Thymus (tissue), 11 donors: ENCODE results near the gene NCAN. TPM values are rescaled to one million over a fixed set of nuclear protein-coding genes. Genes with fewer than 3 reads are reported as not detected.
A peak's percentile ranks its signal among the peaks of the same experiment; 100 is the strongest.

Experiments used
- DNase-seq, 9 donors: peaks; one replicate each; pipeline ENCODE4 v3.0.0-alpha.2; 2013; ENCODE audit warnings: low spot score in 9 of 9, low read depth in 6 of 9, missing footprints in 1 of 9
- H3K27ac ChIP-seq, 2 donors: one replicate each; pipeline ENCODE4 v1.5.1; 2013; ENCODE audit warnings: control low read depth in 1 of 2, low read depth in 1 of 2, low read length in 1 of 2, mild to moderate bottlenecking in 1 of 2, moderate library complexity in 1 of 2
- H3K27me3 ChIP-seq, 2 donors: one replicate each; pipeline ENCODE4 v1.5.1; 2013; ENCODE audit warnings: low read length in 1 of 2; ENCODE audit not compliant: control insufficient read depth in 2 of 2, insufficient read depth in 1 of 2
- H3K36me3 ChIP-seq, 2 donors: one replicate each; pipeline ENCODE4 v1.5.1; 2013; ENCODE audit warnings: low read length in 1 of 2, mild to moderate bottlenecking in 1 of 2, moderate library complexity in 1 of 2; ENCODE audit not compliant: control insufficient read depth in 2 of 2, insufficient read depth in 2 of 2
- H3K4me1 ChIP-seq, 2 donors: one replicate each; pipeline ENCODE4 v1.5.1; 2013; ENCODE audit warnings: low read length in 2 of 2; ENCODE audit not compliant: control insufficient read depth in 2 of 2, insufficient read depth in 2 of 2
- H3K4me3 ChIP-seq, 2 donors: one replicate each; pipeline ENCODE4 v1.5.1; 2013; ENCODE audit warnings: low read length in 2 of 2, control low read depth in 1 of 2, mild to moderate bottlenecking in 1 of 2
- H3K9me3 ChIP-seq, 2 donors: one replicate each; pipeline ENCODE4 v1.5.1; 2013; ENCODE audit warnings: low read length in 1 of 2, mild to moderate bottlenecking in 1 of 2; ENCODE audit not compliant: control insufficient read depth in 2 of 2, insufficient read depth in 1 of 2
- WGBS: extraction: QIAGEN DNeasy Blood & Tissue Kit; methylation state at CpG from one replicate; pipeline ENCODE4 v1.1.7; 2013; 5-methylcytosine and 5-hydroxymethylcytosine counted together
- polyA plus RNA-seq: library from polyadenylated mRNA; stranded (reverse); fragments of 200-250 nt; gene quantifications from one replicate; pipeline ENCODE4 v1.2.3, GENCODE V29; 2013
- total RNA-seq: library from RNA; stranded (reverse); fragments of 120-200 nt; gene quantifications from one replicate; pipeline ENCODE4 v1.2.4, GENCODE V29; 2013
- donor health status: healthy.

Gene NCAN
- total and polyA plus RNA-seq, 2 donors: 0.14 to 0.27 TPM

DNA sequence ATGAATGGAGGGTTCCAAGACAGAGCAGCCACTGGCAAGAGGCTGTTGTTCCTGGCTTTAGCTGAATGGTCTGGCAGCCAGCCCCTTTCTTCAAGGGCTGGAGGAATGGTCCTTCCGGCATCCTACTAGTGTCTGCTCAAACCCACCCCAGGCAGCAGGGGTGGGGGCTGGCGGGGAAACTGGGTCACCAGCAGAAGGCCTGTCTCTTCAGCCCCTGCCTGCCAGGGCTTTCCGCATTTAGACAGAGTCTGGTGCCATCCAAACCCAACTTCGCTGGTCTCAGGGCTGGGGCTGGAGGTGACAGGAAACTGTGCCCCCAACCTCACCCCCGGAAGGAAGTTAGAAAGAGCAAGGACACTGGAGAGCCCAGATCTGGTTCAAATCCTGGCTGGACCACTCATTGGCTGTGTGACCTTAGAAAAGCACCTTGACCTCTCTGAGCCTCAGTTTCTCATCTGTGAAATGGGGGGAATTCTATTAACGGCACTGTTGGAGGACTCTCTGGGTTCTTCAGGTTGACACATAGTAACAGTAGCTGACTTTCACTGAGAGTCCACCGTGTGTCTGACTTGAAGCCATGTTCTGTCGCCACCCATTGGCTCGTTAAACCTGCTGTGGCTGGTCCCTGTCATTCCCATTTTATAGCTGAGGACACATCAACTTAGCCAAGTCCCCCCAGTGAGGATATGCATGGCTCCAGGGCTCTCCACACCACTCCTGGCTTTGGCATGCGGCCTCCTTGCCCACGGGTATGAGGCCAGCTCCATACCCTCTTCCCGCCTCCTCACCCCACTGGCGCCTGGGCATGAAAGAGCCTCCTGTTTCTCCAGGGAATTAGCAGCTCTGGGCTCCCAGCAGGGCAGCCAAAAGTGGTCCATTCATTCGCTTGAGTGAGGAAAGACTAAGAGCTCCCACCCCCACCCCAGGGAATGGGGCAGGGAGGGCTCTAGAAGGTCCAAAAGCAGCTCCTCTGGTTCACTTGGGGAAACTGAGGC, 6.0 kb upstream of the NCAN start:
- Histone ChIP-seq H3K27me3 (peaks cover 0 to 30% of the 10 kb centered on the region in 2 donors), H3K36me3 (peaks cover 4 to 8% of the 10 kb centered on the region in 2 donors), H3K9me3 (no peaks in the 10 kb centered on the region), H3K4me1 (peaks cover 9 to 14% of the 10 kb centered on the region in 2 donors), H3K4me3 (no peak overlapping the region), H3K27ac (no peak overlapping the region)
- DNase-seq: no peak
- WGBS: 68% methylated on average over 14 of the region's 14 CpGs

DNA sequence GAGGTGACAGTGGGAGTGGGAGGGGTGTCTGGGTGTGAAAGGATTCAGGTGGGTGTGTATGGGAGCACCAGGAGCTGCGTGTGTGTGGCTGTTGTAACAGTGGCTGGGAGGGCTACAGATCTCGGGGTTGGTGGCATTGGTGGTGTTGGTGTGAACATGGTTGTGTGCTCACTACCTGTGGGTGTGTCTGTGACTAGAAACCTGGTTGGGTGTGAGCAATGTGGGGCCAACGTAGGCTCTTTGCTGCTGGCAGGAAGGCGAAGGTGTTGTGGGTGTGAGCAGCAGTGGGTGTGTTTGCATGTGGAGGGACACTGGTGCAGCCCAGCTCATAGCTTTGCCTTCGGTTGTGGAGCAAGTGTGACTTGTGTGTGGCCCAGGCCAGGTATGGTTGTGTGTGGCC, 4.8 kb upstream of the NCAN start:
- H3K36me3 ChIP-seq: peaks cover 0 to under 1% of the 10 kb centered on the region in 2 donors
- no peak overlapping the region for H3K4me3 ChIP-seq
- WGBS: 76% methylated on average over 5 of the region's 5 CpGs
- no peak overlapping the region for H3K27ac ChIP-seq
- H3K4me1 ChIP-seq: peaks cover 9 to 14% of the 10 kb centered on the region in 2 donors
- no peak for DNase-seq
- H3K9me3 ChIP-seq: no peaks in the 10 kb centered on the region
- H3K27me3 ChIP-seq: peaks cover 8 to 42% of the 10 kb centered on the region in 2 donors

DNA sequence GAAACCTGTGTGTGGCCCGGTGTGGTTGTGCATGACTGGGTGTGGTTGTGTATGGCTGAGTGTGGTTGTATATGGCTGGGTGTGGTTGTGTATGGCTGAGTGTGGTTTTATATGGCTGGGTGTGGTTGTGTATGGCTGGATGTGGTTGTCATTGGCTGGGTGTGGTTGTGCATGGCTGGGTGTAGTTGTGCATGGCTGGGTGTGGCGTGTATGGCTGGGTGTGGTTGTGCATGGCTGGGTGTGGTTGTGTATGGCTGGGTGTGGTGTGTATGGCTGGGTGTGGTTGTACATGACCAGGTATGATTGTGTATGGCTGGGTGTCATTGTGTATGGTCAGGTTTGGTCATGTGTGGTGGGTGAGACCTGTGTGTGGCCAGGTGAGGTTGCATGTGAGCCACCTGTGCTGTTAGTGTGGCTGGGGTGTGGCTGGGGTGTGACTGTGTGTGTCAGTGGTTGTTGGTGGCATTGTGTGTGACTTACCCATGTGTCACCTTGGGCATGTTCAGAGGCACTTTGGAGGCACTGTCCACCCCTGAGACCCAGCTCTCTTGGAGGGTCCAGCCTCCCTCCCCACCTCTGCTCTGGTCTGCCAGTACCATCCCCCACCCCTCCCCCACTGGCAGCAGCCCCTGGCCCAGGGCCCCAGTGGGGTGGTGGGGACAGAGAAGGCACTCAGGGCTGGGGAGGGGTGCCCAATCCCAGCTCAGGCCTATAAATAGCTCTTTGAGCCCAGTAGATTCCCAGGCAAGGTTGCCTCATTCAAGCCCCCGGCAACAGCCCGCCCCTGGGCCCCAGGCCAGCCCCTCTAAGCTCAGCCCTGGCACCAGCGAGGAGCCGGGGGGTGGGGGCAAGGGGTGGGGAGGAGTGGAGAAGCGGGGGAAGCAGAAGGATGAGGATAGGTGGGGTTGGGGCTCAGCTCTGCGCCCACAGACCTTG, 3.9 kb upstream of the NCAN start:
- H3K27me3 ChIP-seq: peaks cover 15 to 52% of the 10 kb centered on the region in 2 donors
- H3K9me3 ChIP-seq: no peaks in the 10 kb centered on the region
- no peak for DNase-seq
- H3K4me1 ChIP-seq: peaks cover 3 to 5% of the 10 kb centered on the region in 2 donors
- no peak overlapping the region for H3K27ac ChIP-seq
- WGBS: 62% methylated on average over 8 of the region's 8 CpGs
- H3K36me3 ChIP-seq: no peaks in the 10 kb centered on the region
- H3K4me3 ChIP-seq: no peak overlapping the region

GRCh38 chr19:19209372-19209771, 2.4 kb upstream of the NCAN start:
- peaks cover 15 to 67% of the 10 kb centered on the region in 2 donors for H3K27me3 ChIP-seq
- WGBS: 68% methylated on average over 9 of the region's 9 CpGs
- H3K27ac ChIP-seq: no peak overlapping the region
- no peak overlapping the region for H3K4me3 ChIP-seq
- H3K9me3 ChIP-seq: no peaks in the 10 kb centered on the region
- no peak for DNase-seq
- H3K4me1 ChIP-seq: no peaks in the 10 kb centered on the region
- no peaks in the 10 kb centered on the region for H3K36me3 ChIP-seq

GRCh38 chr19:19212916-19213315, 1.2 kb downstream of the NCAN start:
- WGBS: 16% methylated on average over 7 of the region's 7 CpGs
- H3K27me3 ChIP-seq: peaks cover 15 to 59% of the 10 kb centered on the region in 2 donors

GRCh38 chr19:19213426-19214158, 1.8 kb downstream of the NCAN start:
- Histone ChIP-seq H3K4me1 (no peaks in the 10 kb centered on the region), H3K4me3 (no peak overlapping the region), H3K9me3 (no peaks in the 10 kb centered on the region), H3K27ac (no peak overlapping the region), H3K36me3 (no peaks in the 10 kb centered on the region), H3K27me3 (peaks cover 15 to 59% of the 10 kb centered on the region in 2 donors)
- no peak for DNase-seq
- 61% methylated on average over 21 of the region's 21 CpGs for WGBS

More at GRCh38 chr19:19212916-19213315, 1.2 kb downstream of the NCAN start:
- H3K9me3 ChIP-seq: no peaks in the 10 kb centered on the region
- H3K36me3 ChIP-seq: no peaks in the 10 kb centered on the region
- no peak for DNase-seq
- no peak overlapping the region for H3K4me3 ChIP-seq
- H3K4me1 ChIP-seq: no peaks in the 10 kb centered on the region
- no peak overlapping the region for H3K27ac ChIP-seq

- Histone ChIP-seq H3K4me1 (no peaks in the 10 kb centered on the region), H3K9me3 (no peaks in the 10 kb centered on the region), H3K4me3 (no peak overlapping the region), H3K27ac (no peak overlapping the region), H3K36me3 (no peaks in the 10 kb centered on the region), H3K27me3 (peaks cover 15 to 59% of the 10 kb centered on the region in 2 donors)
- DNase-seq: no peak
- 13% methylated on average over 5 of the region's 5 CpGs for WGBS
These were observed 2.4 kb downstream of the NCAN start for GRCh38 chr19:19214159-19214490.

DNA sequence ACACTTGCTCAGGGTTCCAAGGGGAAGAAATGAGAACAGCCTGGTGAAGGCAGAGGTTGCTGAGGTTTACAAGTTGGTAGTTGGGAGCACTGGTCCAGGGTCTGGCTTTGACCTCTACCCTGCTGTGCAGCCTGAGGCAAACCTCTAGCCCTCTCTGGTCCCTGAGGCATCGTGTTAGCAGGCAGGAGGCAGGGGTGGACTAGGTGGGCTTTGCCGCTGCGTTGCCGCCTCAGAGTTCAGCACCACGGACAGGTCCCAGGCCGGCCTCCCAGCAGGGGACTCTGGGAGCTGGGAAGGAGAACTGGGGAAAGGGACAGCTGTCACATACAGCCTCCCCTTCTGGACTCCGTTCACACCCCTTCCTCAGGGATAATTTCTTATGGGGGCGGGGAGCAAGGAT, 3.1 kb downstream of the NCAN start:
- H3K27ac ChIP-seq: no peak overlapping the region
- H3K4me1 ChIP-seq: no peaks in the 10 kb centered on the region
- peaks cover 15 to 55% of the 10 kb centered on the region in 2 donors for H3K27me3 ChIP-seq
- WGBS: 3% methylated on average over 8 of the region's 8 CpGs
- H3K9me3 ChIP-seq: no peaks in the 10 kb centered on the region
- peak in 7 of 9 donors; percentile 19 to 67 (median 53) for DNase-seq
- no peak overlapping the region for H3K4me3 ChIP-seq
- no peaks in the 10 kb centered on the region for H3K36me3 ChIP-seq
